Measurements from ENCODE around the gene HMGCS2.

DNA sequence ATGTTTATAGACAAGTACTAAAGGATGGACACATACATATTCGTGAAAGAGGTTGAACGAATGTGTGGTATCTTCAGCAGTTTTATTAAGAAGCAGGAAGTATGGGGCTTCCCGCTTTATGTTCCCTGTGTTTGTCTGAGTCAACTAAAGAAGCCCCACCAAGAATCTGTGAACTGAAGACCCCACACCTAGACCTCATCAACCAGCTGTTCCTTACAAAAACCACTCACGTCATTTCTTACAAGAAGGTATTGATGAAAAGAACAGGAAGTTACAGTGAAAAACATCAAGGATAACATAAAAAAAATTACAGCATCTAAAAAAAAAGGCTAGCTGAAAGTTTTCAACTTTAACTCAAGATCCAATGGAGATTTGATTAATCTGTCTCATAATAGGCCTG lies 30.3 kb upstream of the HMGCS2 start:
- TF ChIP-seq, protein P1, sequence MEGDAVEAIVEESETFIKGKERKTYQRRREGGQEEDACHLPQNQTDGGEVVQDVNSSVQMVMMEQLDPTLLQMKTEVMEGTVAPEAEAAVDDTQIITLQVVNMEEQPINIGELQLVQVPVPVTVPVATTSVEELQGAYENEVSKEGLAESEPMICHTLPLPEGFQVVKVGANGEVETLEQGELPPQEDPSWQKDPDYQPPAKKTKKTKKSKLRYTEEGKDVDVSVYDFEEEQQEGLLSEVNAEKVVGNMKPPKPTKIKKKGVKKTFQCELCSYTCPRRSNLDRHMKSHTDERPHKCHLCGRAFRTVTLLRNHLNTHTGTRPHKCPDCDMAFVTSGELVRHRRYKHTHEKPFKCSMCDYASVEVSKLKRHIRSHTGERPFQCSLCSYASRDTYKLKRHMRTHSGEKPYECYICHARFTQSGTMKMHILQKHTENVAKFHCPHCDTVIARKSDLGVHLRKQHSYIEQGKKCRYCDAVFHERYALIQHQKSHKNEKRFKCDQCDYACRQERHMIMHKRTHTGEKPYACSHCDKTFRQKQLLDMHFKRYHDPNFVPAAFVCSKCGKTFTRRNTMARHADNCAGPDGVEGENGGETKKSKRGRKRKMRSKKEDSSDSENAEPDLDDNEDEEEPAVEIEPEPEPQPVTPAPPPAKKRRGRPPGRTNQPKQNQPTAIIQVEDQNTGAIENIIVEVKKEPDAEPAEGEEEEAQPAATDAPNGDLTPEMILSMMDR (IDR thresholded peaks at IDR 0.05; ENCODE audit: low read depth, low read length), result no peak
- TF ChIP-seq MYC (IDR thresholded peaks at IDR 0.05; ENCODE audit: low read depth, low read length) (no peak), MAX (IDR thresholded peaks at IDR 0.05; ENCODE audit: low read depth, low read length) (no peak)

All from NB4 (cell line).